ENCODE data around the gene LAMB3.
A peak's percentile ranks its signal among the peaks of the same experiment; 100 is the strongest.

The LAMB3 gene

DNA sequence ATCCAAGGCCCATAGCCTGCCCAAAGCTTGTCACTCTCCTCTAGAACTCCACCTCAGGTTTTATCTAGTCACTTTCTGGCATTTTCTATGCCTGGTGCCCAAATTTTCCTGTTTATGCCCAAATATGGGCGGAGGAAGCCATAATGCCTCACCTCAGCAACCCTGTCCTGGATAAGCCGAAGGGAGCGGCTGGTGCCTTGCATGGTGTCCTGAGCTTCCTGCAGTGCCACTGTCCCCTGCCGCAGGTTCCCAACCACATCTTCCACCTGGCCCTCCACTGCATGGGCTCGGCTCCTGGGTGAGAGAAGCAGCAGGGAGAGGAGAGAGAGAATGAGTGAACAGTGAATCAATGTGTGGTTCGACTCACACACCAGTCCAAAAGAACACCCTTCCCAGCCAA is 34.5 kb downstream of the LAMB3 start:
- DNase-seq (ENCODE audit: low read depth in 3 of 3): no peak

DNA sequence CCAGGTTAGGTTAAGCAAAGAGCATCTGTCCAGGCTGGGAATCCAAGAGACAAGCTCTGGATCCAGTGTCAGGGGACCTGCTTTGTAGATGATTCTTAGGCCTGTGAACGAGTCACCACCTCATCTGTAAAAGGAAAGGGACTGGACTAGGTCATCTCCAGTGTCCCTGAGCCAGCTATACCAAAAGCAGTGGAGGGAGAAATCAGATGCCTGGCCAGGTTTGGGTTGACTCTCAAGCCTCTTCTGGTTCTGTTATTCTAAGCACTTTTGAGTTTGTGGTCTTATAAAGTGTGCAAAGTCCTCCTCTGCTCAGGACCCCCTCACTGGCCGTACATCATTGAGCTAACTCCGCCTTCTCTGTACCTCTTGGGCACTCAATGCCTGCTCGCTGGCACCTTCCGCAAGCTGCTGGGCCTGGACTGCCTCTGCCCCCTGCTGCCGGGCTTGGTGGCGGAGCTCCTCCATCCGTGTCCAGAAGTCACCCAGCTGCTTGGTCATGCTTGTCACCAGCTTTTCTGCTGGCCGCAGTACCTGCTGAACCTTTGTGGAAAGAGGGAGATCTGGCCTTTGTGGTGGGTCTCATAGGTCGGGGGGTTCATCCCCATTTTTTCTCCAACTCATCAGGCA is 35.1 kb downstream of the LAMB3 start:
- DNase-seq (ENCODE audit: low read depth in 3 of 3): no peak

DNA sequence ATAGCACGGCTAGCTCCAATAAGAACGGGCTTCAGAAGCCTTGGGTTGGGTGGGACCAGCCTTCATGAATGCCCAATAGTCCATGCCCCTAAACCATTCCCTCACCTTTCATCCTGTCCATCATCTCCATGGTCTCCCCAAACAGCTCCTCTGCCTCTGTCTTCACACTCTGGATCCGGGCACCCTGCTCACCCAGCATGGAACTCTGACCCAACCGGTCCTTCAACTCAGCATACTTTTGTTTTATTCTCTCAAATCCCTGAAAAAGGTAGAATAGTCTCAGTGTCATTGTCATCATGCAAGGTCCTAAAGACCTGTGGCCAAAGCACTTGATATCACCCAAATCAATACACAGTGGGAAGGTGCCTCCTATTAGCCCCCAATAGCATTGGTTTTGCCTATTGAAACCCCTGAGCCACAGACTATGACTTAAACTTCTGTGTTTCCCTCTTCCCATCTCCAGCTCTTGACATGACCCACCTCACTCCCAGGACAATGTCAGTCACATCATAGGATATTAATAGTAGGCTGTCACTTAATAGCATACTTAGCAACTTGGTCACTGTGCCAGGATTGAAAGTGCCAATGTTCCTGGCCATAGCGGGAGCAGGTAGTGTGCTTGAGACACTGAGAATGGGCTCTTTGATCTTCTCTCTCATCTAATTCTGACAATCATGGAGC is 35.7 kb downstream of the LAMB3 start:
- DNase-seq (ENCODE audit: low read depth in 3 of 3): no peak

DNA sequence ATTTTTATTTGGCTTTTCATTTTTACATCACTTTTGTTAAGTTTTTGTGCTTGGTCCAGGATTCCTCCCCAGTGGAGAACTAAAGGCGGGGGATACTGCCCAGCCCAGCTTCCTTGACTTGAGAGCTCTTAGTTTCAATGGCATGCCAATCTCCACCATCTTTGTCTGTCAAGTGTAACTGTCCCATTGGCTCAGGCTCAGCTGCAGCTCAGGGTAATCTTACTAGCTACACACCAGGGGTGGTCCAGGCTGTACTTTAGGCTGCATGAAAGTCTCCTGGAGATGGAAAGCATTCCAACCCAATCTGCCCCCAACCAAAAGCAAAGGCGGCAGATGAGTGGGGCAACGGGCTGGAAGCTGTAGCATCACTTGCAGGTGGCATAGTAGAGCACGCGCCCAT is 37.3 kb downstream of the LAMB3 start:
- DNase-seq (ENCODE audit: low read depth in 3 of 3): no peak

DNA sequence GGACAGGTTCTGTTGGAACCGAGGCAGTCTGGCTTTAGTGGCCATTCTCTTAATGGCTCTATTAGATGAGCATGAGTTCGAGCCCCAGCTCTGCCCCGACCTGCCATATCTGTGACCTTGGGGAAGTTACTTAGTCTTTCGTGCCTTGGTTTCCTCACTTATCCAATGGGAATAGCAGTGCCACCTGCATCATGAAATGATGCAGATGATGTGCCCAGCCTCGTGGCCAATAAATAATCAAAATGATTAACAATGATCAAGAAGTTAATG is 38.1 kb downstream of the LAMB3 start:
- no peak for DNase-seq (ENCODE audit: low read depth in 3 of 3)

DNA sequence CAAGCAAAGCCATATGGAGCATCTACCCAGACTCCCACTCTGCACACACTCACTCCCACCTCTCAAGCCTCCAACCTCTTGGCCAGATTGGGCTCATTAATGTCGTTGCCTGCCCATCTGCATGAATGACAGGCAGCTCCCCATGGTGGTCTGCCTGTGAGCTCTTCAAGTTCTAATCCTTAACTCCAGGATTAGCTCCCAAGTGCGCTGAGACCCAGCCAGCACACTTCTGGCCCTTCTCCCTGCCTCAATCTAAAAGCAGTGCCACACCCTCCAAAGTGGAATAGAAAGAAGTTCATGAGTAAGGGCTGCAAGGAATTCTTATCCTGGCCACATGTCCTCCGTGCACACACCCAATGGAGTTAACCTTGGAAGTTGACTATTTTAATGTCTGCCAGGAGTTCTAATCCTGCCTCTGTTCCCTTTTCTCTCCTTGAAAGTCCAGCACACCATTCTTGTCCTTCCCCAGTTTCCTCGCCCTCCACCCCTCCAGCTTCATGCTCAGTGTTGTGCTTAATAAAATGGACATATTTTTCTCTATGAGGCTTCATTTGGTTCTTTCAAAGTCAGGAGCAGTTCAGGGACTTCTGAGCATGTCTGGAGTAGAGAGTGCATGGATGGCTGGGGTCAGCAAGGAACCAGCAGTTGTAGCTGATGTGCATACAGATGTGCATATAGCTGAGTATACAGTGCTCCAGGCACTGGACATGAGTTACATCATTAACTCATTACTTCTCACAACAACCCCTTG is 38.6 kb downstream of the LAMB3 start:
- no peak for DNase-seq (ENCODE audit: low read depth in 3 of 3)

DNA sequence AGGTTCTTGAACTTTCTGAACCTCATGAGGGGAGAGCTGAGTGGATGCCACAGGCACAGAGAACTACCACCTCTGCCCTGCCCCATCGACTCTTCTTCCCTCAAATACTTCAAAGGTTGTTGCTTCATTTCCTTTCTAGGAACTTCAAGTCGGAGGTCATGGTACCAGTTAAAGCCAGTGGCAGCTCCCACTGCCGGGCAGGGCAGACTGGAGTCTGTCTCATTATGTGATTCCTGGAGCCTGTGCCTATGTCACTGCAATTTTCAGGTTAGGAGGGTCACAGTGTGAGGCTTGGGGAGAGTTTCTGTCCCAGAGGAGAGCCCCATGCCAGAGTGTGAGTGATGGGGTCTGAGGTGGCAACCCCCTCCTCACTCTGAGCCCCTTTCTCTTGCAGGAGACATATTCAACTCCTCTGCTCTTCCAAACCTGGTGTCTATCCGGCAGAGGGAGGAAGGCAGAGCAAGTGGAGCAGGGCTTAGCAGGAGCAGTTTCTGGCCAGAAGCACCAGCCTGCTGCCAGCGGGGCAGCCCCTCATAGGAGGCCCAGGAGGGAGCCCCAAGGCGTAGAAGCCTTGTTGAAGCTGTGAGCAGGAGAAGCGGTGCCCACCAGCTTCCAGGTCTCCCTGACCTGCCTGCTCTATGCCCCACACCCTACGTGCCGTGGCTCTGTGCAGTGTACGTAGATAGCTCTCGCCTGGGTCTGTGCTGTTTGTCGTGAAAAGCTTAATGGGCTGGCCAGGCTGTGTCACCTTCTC is 39.4 kb downstream of the LAMB3 start:
- no peak for DNase-seq (ENCODE audit: low read depth in 3 of 3)

DNA sequence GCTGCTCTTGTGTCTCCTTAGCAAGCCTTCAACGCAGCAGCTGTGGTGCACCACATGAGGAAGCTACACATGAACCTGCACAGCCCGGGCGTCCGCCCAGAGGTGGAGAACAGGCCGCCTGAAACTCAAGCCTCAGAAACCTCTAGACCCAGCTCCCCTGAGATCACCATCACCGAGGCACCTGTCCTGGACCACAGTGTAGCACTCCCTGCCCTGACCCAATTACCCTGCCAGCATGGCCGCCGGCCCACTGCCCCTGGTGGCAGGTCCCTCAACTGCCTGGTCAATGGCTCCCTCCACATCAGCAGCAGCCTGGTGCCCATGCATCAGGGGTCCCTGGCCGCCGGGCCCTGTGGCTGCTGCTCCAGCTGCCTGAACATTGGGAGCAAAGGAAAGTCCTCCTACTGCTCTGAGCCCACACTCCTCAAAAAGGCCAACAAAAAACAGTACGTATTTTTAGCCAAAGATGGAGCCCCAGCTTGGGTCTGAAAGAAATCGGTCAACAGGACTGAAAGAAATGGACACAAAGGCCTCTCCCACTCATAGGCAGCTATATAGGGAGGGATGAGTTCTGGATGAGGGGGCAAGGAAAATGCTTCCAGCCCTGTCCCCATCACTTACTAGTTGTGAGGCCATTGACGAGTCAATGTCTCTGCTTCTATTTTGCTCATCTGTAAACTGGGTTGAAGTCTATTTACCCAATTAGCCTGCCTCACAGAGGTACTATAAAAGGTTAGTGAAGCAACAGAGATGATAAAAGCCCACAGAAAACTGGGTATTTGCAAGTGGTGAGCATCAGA is 40.3 kb downstream of the LAMB3 start:
- no peak for DNase-seq (ENCODE audit: low read depth in 3 of 3)

DNA sequence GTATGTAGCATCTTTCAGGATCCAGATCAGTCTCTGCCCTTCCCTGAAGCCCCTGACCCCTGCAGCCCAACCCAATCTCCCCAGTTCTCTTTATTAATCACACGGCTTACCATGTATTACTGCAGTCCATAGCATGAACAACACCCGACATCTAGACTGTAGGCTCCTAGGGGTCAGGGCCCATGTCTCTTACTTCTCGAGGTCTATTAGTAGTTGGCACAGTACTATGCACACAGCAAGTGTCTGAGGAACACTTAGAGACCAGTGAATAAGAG is 41.7 kb downstream of the LAMB3 start:
- no peak for DNase-seq (ENCODE audit: low read depth in 3 of 3)

DNA sequence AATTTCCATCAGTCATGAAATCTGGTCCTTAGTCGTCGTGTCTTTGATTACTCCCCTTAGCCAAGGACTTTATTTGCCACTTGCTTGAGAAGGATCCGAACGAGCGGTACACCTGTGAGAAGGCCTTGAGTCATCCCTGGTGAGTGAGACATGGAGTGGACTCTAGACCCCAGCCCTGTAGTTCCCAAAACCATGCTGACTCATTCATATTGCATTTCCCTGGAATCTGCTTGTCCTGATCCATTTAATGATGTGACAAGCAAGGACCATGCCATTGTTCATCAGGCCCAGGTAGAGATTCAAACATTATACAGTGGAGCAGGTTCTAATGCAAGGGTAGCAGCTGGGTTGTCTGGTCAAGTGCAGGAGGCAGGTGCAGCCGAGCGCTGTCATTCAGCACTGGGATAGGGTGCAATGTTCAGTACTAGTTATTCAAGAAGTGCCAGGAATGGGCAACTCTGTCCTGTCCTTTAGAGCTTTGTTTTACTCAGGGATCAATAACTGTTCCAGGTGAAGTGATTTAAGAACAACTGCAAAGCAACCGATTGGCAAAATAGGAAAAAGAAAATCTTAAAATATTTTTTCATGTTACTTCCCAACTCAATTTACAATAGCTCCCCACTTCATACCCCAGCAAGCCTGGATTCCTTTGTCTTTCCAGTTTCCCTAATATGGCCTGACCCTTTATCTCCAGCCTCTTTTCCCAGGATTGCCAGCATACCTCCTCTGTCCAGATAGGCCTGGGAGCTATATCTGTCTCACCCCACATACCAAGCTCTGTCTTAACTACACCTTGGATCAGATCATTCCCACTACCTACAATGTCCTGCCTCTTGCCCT is 42.2 kb downstream of the LAMB3 start:
- no peak for DNase-seq (ENCODE audit: low read depth in 3 of 3)

DNA sequence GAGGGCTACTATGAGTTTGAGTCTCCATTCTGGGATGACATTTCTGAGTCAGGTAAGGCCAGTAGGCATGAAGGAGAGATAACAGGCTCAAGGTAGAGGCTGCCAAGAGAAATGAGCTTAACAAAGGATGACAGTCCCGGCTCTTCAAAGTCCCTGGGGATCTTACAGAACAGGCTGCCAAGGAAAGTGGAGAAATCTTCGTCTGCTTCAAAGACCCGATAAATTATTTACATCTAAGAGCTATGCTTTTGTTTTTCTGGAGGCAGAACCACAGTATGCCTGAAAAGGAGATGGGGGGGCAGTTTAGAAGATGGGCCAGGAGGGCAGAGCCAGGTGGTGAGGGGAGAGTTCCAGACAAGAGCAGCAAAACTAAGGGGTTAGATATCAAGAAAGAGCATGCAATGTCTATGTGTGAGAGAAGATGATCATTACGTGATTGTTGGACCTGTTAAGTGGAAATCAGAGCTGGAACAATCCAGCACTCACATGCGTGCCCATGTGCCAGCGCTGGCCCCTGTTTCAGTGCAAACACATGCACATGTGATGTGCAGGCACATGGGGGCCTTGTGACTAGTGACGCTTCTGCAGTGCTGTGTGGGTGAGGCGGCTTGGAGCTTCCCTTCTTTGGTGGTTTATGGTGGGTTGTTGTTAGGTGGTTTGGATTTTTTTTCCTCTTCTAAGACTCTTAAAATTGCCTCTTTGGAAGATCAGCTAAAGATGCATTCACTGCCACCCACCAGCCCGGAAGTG is 43.0 kb downstream of the LAMB3 start:
- DNase-seq (ENCODE audit: low read depth in 3 of 3): no peak

DNA sequence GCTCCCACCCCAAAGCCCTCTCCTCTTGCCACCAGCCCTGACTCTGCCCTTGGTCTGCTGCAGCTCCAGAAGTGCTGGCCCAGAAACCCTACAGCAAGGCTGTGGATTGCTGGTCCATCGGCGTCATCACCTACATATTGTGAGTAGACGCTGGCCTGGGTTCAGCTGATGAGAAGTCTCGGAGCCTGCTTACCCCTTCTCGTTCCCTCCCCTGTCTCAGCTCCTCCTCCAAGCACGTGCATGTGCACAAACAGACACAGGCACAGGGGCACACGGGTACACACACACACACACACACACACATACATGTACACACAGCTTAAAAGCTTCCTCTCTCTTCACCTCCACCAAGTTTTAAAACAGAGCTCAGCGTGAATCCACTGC is 44.4 kb downstream of the LAMB3 start:
- no peak for DNase-seq (ENCODE audit: low read depth in 3 of 3)

DNA sequence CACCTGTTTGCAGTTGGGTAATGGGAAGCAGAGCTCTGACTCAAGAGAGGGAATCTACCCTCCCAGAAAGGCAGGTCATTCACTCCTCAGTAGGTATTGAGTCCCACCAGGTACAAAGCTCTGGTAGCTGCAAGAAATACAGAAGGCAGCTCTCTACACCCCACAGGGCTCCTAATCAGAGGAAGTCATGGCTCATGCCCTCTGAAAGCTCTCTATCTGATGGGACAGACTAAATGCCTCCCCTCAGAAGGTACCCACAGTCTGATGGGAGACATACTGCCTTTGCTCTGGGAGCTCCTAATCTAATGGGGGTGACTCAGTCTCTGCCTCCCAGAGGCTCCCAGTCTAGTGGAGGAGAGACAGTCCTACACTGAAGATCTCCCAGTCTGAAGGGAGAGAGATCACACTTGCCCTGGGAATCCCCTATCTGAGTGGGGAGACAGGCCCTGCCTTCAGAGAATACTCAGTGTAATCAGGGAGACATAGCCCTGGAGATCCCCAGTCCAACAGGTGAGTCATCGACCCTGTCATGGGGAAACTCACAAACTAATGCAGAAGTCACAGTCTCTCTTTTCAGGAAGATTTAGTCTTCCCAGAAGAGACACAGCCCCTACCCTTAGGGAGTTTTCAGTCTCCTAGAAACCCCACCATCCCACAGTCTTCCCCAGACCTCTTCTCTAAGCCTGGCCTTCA is 45.0 kb downstream of the LAMB3 start:
- peak; percentile 14 to 18 (median 17) for DNase-seq (ENCODE audit: low read depth in 3 of 3)

DNA sequence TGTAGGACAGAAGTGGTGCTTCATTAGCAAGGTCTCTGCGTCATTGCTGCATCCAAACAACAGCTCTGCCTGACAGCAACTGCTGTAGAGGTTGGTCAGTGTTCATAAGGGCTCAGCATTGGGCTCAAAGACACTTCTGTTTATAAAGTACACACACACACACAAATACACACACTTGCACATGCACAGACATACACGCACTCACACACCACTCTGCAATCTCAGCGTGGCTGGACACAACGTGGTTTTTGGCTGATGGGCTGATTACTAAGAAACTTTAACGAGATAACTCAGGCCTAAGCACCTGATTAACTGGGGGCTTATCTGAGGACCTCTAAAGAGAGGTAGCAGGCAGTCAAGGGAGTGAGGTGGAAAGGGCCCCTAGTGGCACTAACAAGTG is 48.3 kb downstream of the LAMB3 start:
- no peak for DNase-seq (ENCODE audit: low read depth in 3 of 3)

DNA sequence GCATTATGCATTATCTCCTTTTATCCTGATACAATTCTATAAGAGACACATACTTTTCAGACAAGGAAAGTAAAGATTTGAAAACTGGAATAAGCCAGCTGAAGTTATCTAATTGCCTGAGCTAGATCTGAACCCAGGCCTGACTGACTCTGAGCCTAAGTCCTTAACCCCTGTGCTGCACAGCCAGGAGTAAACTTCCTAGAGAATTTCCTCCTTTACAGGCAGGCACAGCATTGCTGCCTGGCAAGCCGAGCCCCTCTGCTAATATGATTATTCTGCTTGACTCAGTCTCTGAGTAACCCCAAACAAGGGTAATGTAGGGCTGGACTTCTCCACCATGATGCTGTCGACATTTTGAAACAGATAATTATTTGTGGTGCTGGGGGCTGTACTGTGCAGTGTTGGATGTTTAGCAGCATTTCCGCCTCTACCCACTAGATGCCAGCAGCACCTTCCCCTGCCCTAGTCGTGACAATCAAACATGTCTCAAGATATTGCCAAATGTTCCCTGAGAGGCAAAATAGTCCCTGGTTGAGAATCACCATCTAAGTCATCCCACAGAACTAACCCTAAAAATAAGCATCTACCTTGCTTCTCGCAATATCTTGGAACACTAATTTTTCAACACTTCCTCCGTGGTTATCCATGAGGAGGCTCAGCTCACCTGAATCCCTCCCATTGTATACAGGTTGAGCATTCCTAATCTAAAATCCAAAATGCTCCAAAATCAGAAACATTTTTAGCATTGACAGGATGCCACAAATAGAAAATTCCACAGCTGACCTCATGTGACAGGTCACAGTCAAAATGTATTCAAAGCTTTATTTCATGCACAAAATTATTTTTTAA is 50.2 kb downstream of the LAMB3 start:
- DNase-seq (ENCODE audit: low read depth in 3 of 3): peak in 2 of 3 donors; percentile 2 to 11

DNA sequence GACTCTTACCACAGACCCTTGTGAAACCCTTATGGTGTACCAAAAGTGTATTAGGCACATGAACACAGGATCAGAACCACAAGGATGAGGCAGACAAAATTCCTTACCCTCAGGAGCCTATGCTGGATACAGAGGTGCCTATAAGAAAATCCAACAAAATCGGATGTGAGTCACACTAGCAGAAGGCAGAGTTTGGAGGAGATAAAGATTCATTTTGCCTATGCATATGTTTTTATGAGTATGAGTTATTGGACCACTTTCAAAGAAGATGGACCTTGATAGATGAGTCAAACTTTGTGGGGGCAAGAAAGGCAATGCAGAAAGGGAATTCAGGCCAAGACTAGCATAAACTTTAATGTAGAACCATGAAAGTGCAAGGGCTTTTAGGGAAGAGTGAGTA is 51.7 kb downstream of the LAMB3 start:
- DNase-seq (ENCODE audit: low read depth in 3 of 3): no peak

DNA sequence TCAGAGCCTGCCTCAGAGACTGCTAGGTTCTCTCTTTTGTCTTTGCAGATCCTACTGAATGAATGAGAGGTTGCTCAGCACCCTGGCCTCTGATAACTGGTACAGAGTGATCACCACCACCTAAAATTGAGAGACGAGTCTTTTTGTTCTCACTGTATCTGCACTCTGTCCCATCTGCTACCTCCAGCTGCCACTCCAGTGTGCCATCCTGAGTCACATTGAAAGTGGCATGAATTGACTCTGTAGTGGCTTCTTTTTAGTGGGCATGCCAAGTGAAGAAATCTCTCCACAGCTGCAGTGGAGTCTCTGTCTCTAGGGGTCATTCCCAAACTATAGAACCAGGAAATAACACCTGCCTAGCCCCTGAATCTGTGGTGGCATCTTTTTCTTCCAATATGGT is 54.0 kb downstream of the LAMB3 start:
- no peak for DNase-seq (ENCODE audit: low read depth in 3 of 3)

DNA sequence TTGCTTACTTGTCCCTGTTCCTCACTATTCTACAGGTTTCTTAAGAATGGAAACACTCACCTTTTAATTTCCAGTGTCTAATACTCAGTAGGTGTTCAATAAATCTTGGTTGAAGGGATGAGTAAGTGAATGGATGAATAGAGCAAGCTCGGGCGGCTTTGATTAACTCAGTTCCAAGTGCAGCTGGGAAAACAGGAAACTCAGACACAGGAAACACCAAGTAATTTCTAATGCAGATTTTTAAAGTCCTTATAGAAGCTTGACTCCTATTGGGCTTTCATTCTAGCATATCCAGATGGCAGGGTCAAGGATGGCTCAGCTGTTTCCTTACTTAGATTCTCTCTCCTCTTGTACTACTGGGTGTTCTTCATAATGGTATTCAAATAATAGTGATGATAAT is 54.7 kb downstream of the LAMB3 start:
- no peak for DNase-seq (ENCODE audit: low read depth in 3 of 3)

Data from stimulated activated CD4-positive, alpha-beta T cell treated with anti-CD3 and anti-CD28 coated beads, TNF-alpha, amount 100 ng/mL, for 48 hours (primary cell).